T follicular helper cell (primary cell): ENCODE data around the gene FN3KRP.

Experiments
- DNase-seq: peaks from one replicate; pipeline ENCODE4 v3.0.0-alpha.2; 2020; ENCODE audit warnings: low read depth

Gene FN3KRP

DNA sequence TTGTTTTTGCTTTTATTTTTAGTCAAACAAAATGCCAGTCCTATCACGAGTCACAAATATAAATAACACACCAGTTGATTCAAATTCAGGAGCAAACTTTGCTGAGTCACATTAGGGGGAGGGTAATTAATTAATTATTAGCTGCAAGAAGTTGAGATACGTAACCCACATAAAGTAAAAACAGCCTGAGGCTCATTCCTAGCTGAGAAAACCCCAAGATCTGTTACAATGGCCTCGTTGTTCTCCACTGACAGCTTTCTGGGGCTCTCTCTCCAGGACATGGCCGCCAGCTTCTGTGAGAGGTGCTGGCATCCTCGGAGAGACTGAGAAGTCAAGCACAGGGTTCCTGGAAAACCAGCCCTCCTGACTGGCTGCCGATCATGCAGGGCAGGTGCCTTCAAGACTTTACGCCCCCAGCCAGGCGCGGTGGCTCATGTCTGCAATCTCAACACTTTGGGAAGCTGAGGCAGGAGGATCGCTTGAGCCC is 29.1 kb upstream of the FN3KRP start:
- no peak for DNase-seq

DNA sequence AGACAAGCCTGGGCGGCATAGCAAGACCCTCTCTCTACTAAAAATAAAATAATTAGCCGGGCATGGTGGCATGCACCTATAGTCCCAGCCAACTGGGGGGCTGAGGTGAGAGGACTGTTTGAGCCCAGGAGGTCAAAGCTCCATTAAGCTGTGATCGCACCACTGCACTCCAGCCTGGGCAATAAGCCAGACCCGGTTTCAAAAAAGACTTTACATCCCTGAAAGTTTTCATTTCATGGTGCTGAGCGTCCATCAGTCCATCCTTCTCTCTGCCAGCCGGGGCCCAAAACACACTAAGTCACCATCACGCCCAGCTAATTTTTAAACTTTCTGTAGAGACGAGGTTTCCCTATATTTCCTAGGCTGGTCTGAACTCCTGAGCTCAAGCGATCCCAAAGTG is 28.6 kb upstream of the FN3KRP start:
- no peak for DNase-seq

- no peak for DNase-seq
Measured at GRCh38 chr17:82689077-82689476, 27.4 kb upstream of the FN3KRP start.

- DNase-seq, result no peak
Measured at GRCh38 chr17:82690786-82691489, 25.6 kb upstream of the FN3KRP start.

- DNase-seq, result no peak
Measured at GRCh38 chr17:82691714-82692113, 24.8 kb upstream of the FN3KRP start.

- no peak for DNase-seq
Measured at GRCh38 chr17:82692268-82692667, 24.2 kb upstream of the FN3KRP start.

DNA sequence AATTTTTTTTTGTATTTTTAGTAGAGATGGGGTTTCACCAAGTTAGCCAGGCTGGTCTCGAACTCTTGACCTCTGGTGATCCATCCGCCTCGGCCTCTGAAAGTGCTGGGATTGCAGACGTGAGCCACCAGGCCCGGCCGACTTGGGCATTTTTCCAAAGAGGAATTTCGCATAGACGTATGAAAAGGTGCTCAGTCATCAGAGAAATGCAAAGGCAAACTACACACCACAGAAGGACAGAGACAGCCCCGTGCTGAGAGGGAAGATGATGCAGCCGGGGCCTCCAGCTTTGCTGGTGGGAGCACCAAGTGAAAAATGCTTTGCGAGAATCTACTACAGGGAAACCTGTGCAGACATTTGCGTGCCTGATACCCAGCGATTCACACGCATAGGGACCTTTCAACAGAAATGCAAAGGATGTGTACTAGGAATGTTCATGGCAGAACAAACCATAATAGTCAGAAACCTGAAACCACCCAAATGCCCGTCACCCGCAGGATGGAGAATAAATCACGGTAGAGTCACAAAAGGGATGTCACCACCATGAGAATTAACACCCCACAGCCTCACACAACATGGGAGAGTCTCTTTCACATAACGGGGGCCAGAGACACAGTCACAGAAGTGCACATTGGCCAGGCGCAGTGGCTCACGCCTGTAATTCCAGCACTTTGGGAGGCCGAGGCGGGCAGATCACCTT is 23.2 kb upstream of the FN3KRP start:
- no peak for DNase-seq

- DNase-seq, result no peak
Measured at GRCh38 chr17:82694647-82695046, 21.9 kb upstream of the FN3KRP start.

DNA sequence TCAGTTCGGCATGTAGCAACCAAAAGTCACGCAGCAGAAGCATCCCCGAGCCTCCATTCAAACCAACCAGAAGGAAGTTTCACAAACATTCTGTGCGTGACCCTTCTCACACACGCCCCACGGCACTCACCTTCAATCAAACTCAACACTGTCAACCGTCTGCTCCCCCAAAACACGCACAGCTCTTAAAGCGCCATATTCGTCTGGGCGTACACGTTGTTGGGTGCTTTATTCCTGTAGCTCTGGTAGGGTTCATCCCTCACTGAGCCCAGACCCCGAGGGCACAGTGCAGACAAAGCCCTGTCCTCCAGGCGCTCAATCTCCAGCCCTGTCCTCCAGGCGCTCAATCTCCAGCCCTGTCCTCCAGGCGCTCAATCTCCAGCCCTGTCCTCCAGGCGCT is 20.2 kb upstream of the FN3KRP start:
- DNase-seq, result no peak

- DNase-seq, result no peak
Measured at GRCh38 chr17:82696916-82697807, 19.3 kb upstream of the FN3KRP start.

- DNase-seq, result no peak
Measured at GRCh38 chr17:82697808-82698064, 18.8 kb upstream of the FN3KRP start.

- peak; percentile 98 for DNase-seq
Measured at GRCh38 chr17:82698065-82698973, 18.2 kb upstream of the FN3KRP start, which contains the start of gene RAB40B. TSS of gene RAB40B (minus strand) at chr17:82698698. CDS start at chr17:82698596, 102 bp downstream.

DNA sequence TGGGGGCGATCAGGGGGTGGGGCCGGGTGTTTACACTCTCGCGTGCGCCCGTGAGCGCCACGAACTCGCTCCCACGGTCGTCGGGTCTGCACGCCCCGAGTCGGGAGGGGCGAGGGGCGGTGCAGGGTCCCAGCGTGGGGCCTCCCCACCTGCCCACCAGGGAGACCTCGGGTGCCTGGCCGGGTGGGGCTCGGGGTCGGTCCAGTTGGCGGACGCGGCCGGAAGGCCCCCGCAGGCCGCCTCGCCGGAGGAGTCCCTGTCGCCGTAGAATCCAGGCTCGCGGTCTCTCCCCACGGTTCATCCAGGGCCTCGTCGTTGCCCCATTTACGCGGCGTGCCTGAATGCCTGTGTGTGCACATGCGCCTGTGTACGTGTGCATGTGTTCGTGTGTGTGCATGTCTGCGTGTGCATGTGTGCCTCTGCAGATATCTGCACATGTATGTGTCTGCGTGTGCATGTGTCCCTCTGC is 17.5 kb upstream of the FN3KRP start:
- DNase-seq, result no peak

- DNase-seq, result no peak
Measured at GRCh38 chr17:82699551-82699950, 17.0 kb upstream of the FN3KRP start.

- DNase-seq, result no peak
Measured at GRCh38 chr17:82702231-82702927, 14.1 kb upstream of the FN3KRP start.

DNA sequence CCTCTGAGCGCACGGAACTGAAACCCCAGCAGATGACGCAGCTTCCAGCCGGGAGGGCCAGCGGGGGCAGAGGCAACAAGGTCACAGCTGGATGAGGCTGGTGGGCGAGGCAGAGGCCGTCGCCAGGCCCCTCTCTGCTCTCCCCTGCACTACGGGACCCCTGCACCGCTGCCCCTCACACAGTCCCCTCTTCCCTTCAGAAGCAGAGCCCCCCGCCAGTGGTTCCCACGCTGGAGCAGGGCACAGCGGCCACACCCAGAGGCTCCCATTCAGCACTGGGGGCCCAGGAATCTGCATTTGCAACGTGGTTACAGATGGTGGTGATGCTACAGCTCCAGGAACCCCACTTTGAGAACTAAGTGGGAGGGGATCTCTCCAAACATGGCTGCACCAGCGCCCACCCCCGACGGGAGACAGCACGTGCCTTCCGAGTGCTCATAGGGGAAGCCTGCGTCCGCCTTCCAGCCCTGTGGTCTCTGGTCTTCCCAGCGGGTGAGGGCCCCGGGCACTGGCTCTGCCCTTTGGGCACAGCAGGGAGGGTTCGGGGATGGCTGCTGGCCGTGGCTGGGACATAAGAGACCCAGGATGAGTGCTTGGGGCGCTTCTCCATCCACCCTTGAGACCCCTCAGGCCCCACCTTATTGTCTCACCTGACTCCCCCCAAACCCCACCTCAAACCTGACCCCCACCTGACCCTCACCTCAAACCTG is 13.3 kb upstream of the FN3KRP start:
- DNase-seq, result no peak

- DNase-seq, result no peak
Measured at GRCh38 chr17:82703935-82704865, 12.3 kb upstream of the FN3KRP start.

DNA sequence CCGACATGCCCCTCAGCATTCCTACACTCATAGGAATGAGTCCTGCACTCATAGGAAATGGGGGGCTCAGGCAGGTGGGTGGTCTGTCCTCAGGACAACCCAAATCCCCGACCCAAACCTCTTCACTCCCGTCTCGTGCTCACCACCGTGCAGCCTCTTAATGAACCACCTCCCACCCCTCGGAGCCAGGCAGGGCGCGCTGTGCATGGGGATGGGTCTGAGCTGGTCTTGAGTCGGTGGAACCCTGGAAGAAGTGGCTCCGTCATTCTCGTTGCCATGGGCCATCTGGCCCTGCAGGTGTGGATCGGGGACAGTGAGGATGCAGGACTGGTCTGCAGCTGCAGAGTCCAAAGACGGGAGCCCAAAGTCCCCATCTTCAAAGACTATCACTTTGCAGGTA is 11.6 kb upstream of the FN3KRP start:
- DNase-seq, result no peak

DNA sequence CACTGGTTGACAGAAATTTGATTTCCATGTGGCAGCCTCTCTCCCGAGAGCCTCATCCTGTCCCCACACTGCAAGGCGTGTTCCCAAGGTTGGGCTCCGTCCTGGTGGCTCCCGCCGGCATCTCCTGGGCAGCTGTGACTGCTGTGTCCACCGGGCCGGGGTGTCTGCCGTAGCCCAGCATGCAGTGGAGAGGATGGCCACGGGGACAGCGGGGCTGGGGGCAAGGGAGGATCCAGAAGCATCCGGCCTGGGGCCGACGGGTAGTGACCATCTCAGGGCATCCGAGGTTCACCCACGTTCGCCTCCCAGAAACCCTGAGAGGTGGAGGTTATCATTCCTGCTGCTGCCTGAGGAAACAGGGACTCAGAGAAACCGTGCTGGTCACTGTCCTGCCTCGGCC is 10.8 kb upstream of the FN3KRP start:
- no peak for DNase-seq
